Chondrocyte (in vitro differentiated cells): ENCODE measurements around the gene DPP7. TPM values are rescaled to one million over a fixed set of nuclear protein-coding genes. Genes with fewer than 3 reads are reported as not detected.

Source experiments
- DNase-seq: peaks from one replicate; pipeline ENCODE4 v3.0.0; 2021; ENCODE audit warnings: mixed read lengths, low spot score
- H3K27ac Mint-ChIP-seq: one replicate; pipeline ENCODE4 v1.8.0; 2021; ENCODE audit warnings: mild to moderate bottlenecking, moderate library complexity, mixed read lengths; ENCODE audit not compliant: unreplicated experiment
- H3K27me3 Mint-ChIP-seq: 2 replicates; pipeline ENCODE4 v1.8.0; 2021; ENCODE audit warnings: low read depth, mixed read lengths
- H3K36me3 Mint-ChIP-seq: 2 replicates; pipeline ENCODE4 v1.8.0; 2021; ENCODE audit warnings: low read depth, mixed read lengths
- H3K4me1 Mint-ChIP-seq: 2 replicates; pipeline ENCODE4 v1.8.0; 2021; ENCODE audit warnings: low read depth, mild to moderate bottlenecking, mixed read lengths
- H3K4me3 Mint-ChIP-seq: one replicate; pipeline ENCODE4 v1.8.0; 2021; ENCODE audit warnings: mild to moderate bottlenecking, moderate library complexity, mixed read lengths; ENCODE audit not compliant: unreplicated experiment
- H3K9me3 Mint-ChIP-seq: 2 replicates; pipeline ENCODE4 v1.8.0; 2021; ENCODE audit warnings: low read depth, mixed read lengths
- CTCF ChIP-seq: fragments of 200-600 bp; sonication (generic); IDR thresholded peaks from 2 replicates; pipeline ENCODE4 v1.5.0; 2021; ENCODE audit warnings: antibody characterized with exemption, mild to moderate bottlenecking, moderate library complexity
- total RNA-seq: library from RNA; stranded (reverse); gene quantifications from 3 replicates; pipeline ENCODE4 v1.2.1, GENCODE V29; 2021

Gene DPP7
- total RNA-seq, 1 donor from 2014 or later = 82.2 TPM

- no peak overlapping the region for H3K27ac Mint-ChIP-seq
- H3K9me3 Mint-ChIP-seq = no peaks in the 10 kb centered on the region
- peak; percentile 79 for DNase-seq
- H3K27me3 Mint-ChIP-seq = peaks cover 41% of the 10 kb centered on the region
- no peak for TF ChIP-seq CTCF
- no peak overlapping the region for H3K4me3 Mint-ChIP-seq
- H3K36me3 Mint-ChIP-seq = no peaks in the 10 kb centered on the region
- H3K4me1 Mint-ChIP-seq = no peaks in the 10 kb centered on the region
Observed at GRCh38 chr9:137141976-137142936, 27.7 kb upstream of the DPP7 start.

- H3K36me3 Mint-ChIP-seq = no peaks in the 10 kb centered on the region
- no peaks in the 10 kb centered on the region for H3K9me3 Mint-ChIP-seq
- no peak overlapping the region for H3K27ac Mint-ChIP-seq
- no peak overlapping the region for H3K4me3 Mint-ChIP-seq
- no peak for TF ChIP-seq CTCF
- no peaks in the 10 kb centered on the region for H3K4me1 Mint-ChIP-seq
- DNase-seq = peak; percentile 79
- H3K27me3 Mint-ChIP-seq = peaks cover 39% of the 10 kb centered on the region
Observed at GRCh38 chr9:137141050-137141810, 26.7 kb upstream of the DPP7 start.

GRCh38 chr9:137140151-137141012 is 25.8 kb upstream of the DPP7 start:
- peak; percentile 77 for DNase-seq
- no peak overlapping the region for H3K4me3 Mint-ChIP-seq

DNA sequence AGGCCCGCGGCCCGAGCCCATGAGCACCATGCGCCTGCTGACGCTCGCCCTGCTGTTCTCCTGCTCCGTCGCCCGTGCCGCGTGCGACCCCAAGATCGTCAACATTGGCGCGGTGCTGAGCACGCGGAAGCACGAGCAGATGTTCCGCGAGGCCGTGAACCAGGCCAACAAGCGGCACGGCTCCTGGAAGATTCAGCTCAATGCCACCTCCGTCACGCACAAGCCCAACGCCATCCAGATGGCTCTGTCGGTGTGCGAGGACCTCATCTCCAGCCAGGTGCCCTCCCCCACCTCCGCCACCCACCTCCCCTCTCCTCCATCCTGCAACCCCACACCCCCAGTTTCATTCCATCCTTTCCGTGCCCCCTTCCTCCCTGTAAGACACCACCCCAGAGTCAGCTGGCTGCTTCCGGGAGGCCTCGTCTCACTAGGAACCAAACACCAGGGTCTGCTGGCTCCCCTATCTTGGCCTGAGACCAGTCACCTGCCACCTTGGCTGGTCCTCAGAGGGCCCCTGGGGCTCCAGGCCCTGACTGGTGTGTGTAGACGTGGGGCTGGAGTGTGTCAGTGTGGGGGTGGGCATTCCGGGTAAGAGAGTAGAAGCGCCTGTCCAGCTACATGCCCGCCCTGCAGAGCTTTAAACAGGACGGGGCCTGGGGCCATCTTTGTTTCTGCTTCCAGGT is 25.1 kb upstream of the DPP7 start:
- no peak overlapping the region for H3K4me3 Mint-ChIP-seq
- peaks cover 43% of the 10 kb centered on the region for H3K27me3 Mint-ChIP-seq
- no peaks in the 10 kb centered on the region for H3K4me1 Mint-ChIP-seq
- DNase-seq = peak; percentile 79
- no peak overlapping the region for H3K27ac Mint-ChIP-seq
- no peak for TF ChIP-seq CTCF
- H3K36me3 Mint-ChIP-seq = no peaks in the 10 kb centered on the region
- no peaks in the 10 kb centered on the region for H3K9me3 Mint-ChIP-seq

More at GRCh38 chr9:137140151-137141012, 25.8 kb upstream of the DPP7 start:
- H3K4me1 Mint-ChIP-seq = no peaks in the 10 kb centered on the region
- H3K36me3 Mint-ChIP-seq = no peaks in the 10 kb centered on the region
- no peak overlapping the region for H3K27ac Mint-ChIP-seq
- H3K9me3 Mint-ChIP-seq = no peaks in the 10 kb centered on the region
- peaks cover 43% of the 10 kb centered on the region for H3K27me3 Mint-ChIP-seq
- TF ChIP-seq CTCF = no peak
